Measurements from ENCODE around the gene UBE2D3. TPM values are rescaled to one million over a fixed set of nuclear protein-coding genes. Genes with fewer than 3 reads are reported as not detected.

UBE2D3 gene
- polyA plus RNA-seq, 1 donor from 2014 or later: 373 TPM

DNA sequence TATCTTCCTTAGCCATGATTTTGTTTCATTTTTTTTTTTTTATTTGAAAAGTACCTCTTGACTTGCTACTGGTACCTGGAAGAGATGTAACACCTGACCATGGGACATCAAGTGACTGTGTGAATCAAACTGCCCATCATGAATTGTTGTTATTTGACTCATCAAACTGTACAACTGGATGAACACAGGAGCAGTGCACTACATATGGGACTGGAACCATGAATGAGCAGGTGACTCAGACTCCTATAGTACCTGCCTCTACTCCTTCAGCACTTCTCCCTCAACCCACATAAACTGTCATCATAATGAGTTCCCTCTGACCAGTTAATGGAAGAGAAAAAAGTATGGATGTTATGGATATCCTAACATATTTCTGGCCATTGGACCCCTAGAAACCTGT lies 15.9 kb upstream of the UBE2D3 start:
- H4K20me1 ChIP-seq (ENCODE audit: insufficient read depth): no peaks in the 10 kb centered on the region
- H3K9me3 ChIP-seq (ENCODE audit: low read length): no peaks in the 10 kb centered on the region
- no peak overlapping the region for H3K4me3 ChIP-seq (ENCODE audit: low read length)
- H3K9ac ChIP-seq (ENCODE audit: low read length): no peak overlapping the region
- no peaks in the 10 kb centered on the region for H3K36me3 ChIP-seq (ENCODE audit: insufficient read depth, low read length)
- no peak overlapping the region for H2AFZ ChIP-seq (ENCODE audit: low read depth, low read length)
- TF ChIP-seq MXI1 (conservative IDR thresholded peaks at IDR 0.05; ENCODE audit: poor library complexity, severe bottlenecking) (no peak), TAF1 (IDR thresholded peaks at IDR 0.05; ENCODE audit: low read depth) (no peak), EZH2 (IDR thresholded peaks at IDR 0.05; ENCODE audit: borderline replicate concordance, insufficient read depth, low read length, poor library complexity, severe bottlenecking) (no peak), EP300 (conservative IDR thresholded peaks at IDR 0.05; ENCODE audit: poor library complexity, severe bottlenecking) (no peak), REST (IDR thresholded peaks at IDR 0.05; ENCODE audit: borderline replicate concordance) (no peak), SMC3 (conservative IDR thresholded peaks at IDR 0.05; ENCODE audit: poor library complexity) (no peak), RAD21 (conservative IDR thresholded peaks at IDR 0.05) (no peak)
- H3K27ac ChIP-seq (ENCODE audit: low read length): no peak overlapping the region
- no peak overlapping the region for H3K4me2 ChIP-seq (ENCODE audit: low read length)
- no peaks in the 10 kb centered on the region for H3K9me2 ChIP-seq (ENCODE audit: insufficient read depth, low read length)
- H3F3A ChIP-seq (ENCODE audit: insufficient read depth, low read length, poor library complexity, severe bottlenecking): no peaks in the 10 kb centered on the region
- H3K27me3 ChIP-seq (ENCODE audit: insufficient read depth, low read depth, low read length): no peaks in the 10 kb centered on the region
- no peaks in the 10 kb centered on the region for H3K79me2 ChIP-seq (replicated peaks; ENCODE audit: insufficient read depth, low read length)

DNA sequence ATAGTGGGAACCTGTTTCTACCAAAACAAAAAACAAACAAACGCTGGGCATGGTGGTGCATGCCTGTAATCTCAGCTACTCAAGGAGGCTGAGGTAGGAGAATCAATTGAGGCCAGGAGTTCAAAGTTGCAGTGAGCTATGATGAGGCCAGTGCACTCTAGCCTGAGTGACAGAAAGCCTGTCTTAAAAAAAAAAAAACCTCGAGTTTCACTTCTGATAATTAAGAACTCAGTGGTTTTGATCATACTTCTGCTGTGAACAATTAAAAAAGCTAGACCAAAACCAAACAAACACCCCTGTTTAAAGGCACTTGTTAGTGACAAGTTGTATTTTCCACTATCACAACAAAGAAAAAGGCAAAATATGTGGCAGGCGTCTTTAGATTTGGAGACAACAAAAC lies 15.0 kb upstream of the UBE2D3 start:
- Histone ChIP-seq H3K4me3 (ENCODE audit: low read length) (no peak overlapping the region), H3K9me3 (ENCODE audit: low read length) (no peaks in the 10 kb centered on the region), H3K4me2 (ENCODE audit: low read length) (no peak overlapping the region), H3K79me2 (replicated peaks; ENCODE audit: insufficient read depth, low read length) (no peaks in the 10 kb centered on the region), H3K27ac (ENCODE audit: low read length) (no peak overlapping the region), H3K27me3 (ENCODE audit: insufficient read depth, low read depth, low read length) (no peaks in the 10 kb centered on the region), H3F3A (ENCODE audit: insufficient read depth, low read length, poor library complexity, severe bottlenecking) (no peaks in the 10 kb centered on the region), H2AFZ (ENCODE audit: low read depth, low read length) (no peak overlapping the region), H3K9ac (ENCODE audit: low read length) (no peak overlapping the region), H3K9me2 (ENCODE audit: insufficient read depth, low read length) (no peaks in the 10 kb centered on the region), H4K20me1 (ENCODE audit: insufficient read depth) (no peaks in the 10 kb centered on the region), H3K36me3 (ENCODE audit: insufficient read depth, low read length) (no peaks in the 10 kb centered on the region)
- TF ChIP-seq REST (IDR thresholded peaks at IDR 0.05; ENCODE audit: borderline replicate concordance): no peak
- no peak for TF ChIP-seq RAD21 (conservative IDR thresholded peaks at IDR 0.05)
- TF ChIP-seq SMC3 (conservative IDR thresholded peaks at IDR 0.05; ENCODE audit: poor library complexity): no peak
- no peak for TF ChIP-seq TAF1 (IDR thresholded peaks at IDR 0.05; ENCODE audit: low read depth)
- no peak for TF ChIP-seq EZH2 (IDR thresholded peaks at IDR 0.05; ENCODE audit: borderline replicate concordance, insufficient read depth, low read length, poor library complexity, severe bottlenecking)
- TF ChIP-seq MXI1 (conservative IDR thresholded peaks at IDR 0.05; ENCODE audit: poor library complexity, severe bottlenecking): no peak
- TF ChIP-seq CTCF (IDR thresholded peaks at IDR 0.05; ENCODE audit: poor library complexity, severe bottlenecking): no peak
- TF ChIP-seq EP300 (conservative IDR thresholded peaks at IDR 0.05; ENCODE audit: poor library complexity, severe bottlenecking): no peak
- TF ChIP-seq POLR2AphosphoS5 (IDR thresholded peaks at IDR 0.05): no peak

Measured in neural cell (in vitro differentiated cells).